ENCODE data around the gene GJC2. TPM values are rescaled to one million over a fixed set of nuclear protein-coding genes. Genes with fewer than 3 reads are reported as not detected.
A peak's percentile ranks its signal among the peaks of the same experiment; 100 is the strongest.

GJC2 gene
- total RNA-seq, 6 donors from 2014 or later: 1.4 to 8.7 (median 2.0) TPM

- ATAC-seq (ENCODE audit: low FRiP score in 2 of 2) (no peak), DNase-seq (peak in 1 of 2 donors; percentile 75)
- Histone ChIP-seq H3K36me3 (no peaks in the 10 kb centered on the region), H3K4me3 (no peak overlapping the region), H3K4me1 (peaks cover 30 to 59% (median 46%) of the 10 kb centered on the region in 4 donors), H3K9me3 (no peaks in the 10 kb centered on the region), H3K27ac (peak overlapping the region in 1 of 4 donors; percentile 100), H3K27me3 (peaks cover 0 to 7% (median 0%) of the 10 kb centered on the region in 4 donors)
- TF ChIP-seq POLR2AphosphoS5 (IDR thresholded peaks at IDR 0.05) (no peak), EP300 (IDR thresholded peaks at IDR 0.05) (no peak), CTCF (IDR thresholded peaks at IDR 0.05) (no peak), POLR2A (IDR thresholded peaks at IDR 0.05) (no peak)
- WGBS, 2 donors: 82 to 85% methylated on average over 13 of the region's 15 CpGs
Observed at GRCh38 chr1:228160201-228160761, 10.6 kb downstream of the GJC2 start.

GRCh38 chr1:228161362-228161761 is 11.6 kb downstream of the GJC2 start:
- no peak for ATAC-seq (ENCODE audit: low FRiP score in 2 of 2)
- no peak for DNase-seq
- WGBS, 2 donors: 49 to 59% methylated on average over 6 to 7 of the region's 7 CpGs
- peaks cover 0 to 4% (median 0%) of the 10 kb centered on the region in 4 donors for H3K9me3 ChIP-seq
- no peak overlapping the region for H3K4me3 ChIP-seq
- peak overlapping the region; percentile 60 to 100 (median 99) for H3K27ac ChIP-seq
- no peak for TF ChIP-seq POLR2AphosphoS5 (IDR thresholded peaks at IDR 0.05)
- TF ChIP-seq CTCF (IDR thresholded peaks at IDR 0.05): no peak
- peaks cover 0 to 7% (median 0%) of the 10 kb centered on the region in 4 donors for H3K27me3 ChIP-seq
- H3K36me3 ChIP-seq: no peaks in the 10 kb centered on the region
- peaks cover 30 to 56% (median 44%) of the 10 kb centered on the region in 4 donors for H3K4me1 ChIP-seq

- ATAC-seq (ENCODE audit: low FRiP score in 2 of 2) (no peak), DNase-seq (no peak)
- peak overlapping the region; percentile 60 to 100 (median 99) for H3K27ac ChIP-seq
Observed at GRCh38 chr1:228161866-228162265, 12.1 kb downstream of the GJC2 start.

GRCh38 chr1:228162286-228163006 is 12.7 kb downstream of the GJC2 start:
- peak; percentile 46 to 68 for DNase-seq

More at GRCh38 chr1:228161866-228162265, 12.1 kb downstream of the GJC2 start:
- H3K27me3 ChIP-seq: peaks cover 0 to 7% (median 0%) of the 10 kb centered on the region in 4 donors
- peaks cover 0 to 4% (median 0%) of the 10 kb centered on the region in 4 donors for H3K9me3 ChIP-seq
- H3K4me1 ChIP-seq: peaks cover 34 to 61% (median 46%) of the 10 kb centered on the region in 4 donors
- no peak for TF ChIP-seq POLR2AphosphoS5 (IDR thresholded peaks at IDR 0.05)
- no peak for TF ChIP-seq EP300 (IDR thresholded peaks at IDR 0.05)
- no peak for TF ChIP-seq CTCF (IDR thresholded peaks at IDR 0.05)
- no peak for TF ChIP-seq POLR2A (IDR thresholded peaks at IDR 0.05)
- no peak overlapping the region for H3K4me3 ChIP-seq
- WGBS, 2 donors: 88 to 89% methylated on average over 5 to 9 of the region's 9 CpGs
- no peaks in the 10 kb centered on the region for H3K36me3 ChIP-seq

More at GRCh38 chr1:228162286-228163006, 12.7 kb downstream of the GJC2 start:
- H3K27ac ChIP-seq: peak overlapping the region; percentile 99 to 100 (median 99)
- peaks cover 0 to 4% (median 0%) of the 10 kb centered on the region in 4 donors for H3K9me3 ChIP-seq
- H3K4me3 ChIP-seq: peak overlapping the region in 1 of 4 donors; percentile 19
- peaks cover 35 to 66% (median 49%) of the 10 kb centered on the region in 4 donors for H3K4me1 ChIP-seq
- WGBS, 2 donors: 25 to 27% methylated on average over 11 to 12 of the region's 14 CpGs
- TF ChIP-seq CTCF (IDR thresholded peaks at IDR 0.05) (peak in 2 of 6 experiments; percentile 16 to 36), POLR2AphosphoS5 (IDR thresholded peaks at IDR 0.05) (peak in 1 of 2 donors; percentile 55), EP300 (IDR thresholded peaks at IDR 0.05) (no peak)
- ATAC-seq (ENCODE audit: low FRiP score in 2 of 2): no peak
- no peaks in the 10 kb centered on the region for H3K36me3 ChIP-seq
- peaks cover 0 to 7% (median 0%) of the 10 kb centered on the region in 4 donors for H3K27me3 ChIP-seq

All from upper lobe of left lung (tissue), 6 donors.